Putamen (tissue), 1 donor: ENCODE results near the gene TINAG.

Experiments
- DNase-seq: peaks from one replicate; pipeline ENCODE4 v3.0.0-alpha.2; 2016; ENCODE audit warnings: low spot score

Gene TINAG, protein sequence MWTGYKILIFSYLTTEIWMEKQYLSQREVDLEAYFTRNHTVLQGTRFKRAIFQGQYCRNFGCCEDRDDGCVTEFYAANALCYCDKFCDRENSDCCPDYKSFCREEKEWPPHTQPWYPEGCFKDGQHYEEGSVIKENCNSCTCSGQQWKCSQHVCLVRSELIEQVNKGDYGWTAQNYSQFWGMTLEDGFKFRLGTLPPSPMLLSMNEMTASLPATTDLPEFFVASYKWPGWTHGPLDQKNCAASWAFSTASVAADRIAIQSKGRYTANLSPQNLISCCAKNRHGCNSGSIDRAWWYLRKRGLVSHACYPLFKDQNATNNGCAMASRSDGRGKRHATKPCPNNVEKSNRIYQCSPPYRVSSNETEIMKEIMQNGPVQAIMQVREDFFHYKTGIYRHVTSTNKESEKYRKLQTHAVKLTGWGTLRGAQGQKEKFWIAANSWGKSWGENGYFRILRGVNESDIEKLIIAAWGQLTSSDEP

DNA sequence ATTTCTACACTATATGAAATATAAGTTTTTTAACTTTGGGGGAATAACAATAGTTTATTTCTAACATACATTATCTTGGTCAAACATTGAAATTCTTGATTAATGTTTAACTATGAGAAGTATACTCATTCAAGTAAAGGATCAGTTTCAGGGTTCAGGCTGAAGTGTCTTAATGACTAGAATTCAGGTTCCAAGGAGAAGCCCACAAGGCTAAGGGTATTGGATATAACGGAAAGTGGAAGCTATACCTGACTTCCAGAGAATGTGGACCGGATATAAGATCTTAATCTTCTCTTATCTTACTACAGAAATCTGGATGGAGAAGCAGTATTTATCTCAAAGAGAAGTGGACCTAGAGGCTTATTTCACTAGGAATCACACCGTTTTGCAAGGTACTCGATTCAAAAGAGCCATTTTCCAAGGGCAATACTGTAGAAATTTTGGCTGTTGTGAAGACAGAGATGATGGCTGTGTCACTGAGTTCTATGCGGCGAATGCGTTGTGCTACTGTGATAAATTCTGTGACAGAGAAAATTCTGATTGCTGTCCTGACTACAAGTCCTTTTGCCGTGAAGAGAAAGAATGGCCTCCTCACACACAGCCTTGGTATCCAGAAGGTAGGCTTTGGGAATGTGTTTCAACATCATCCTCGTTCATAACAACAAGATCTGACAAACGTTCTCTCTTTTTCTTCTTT lies at the start of gene TINAG:
TINAG (plus strand) TSS at position 153 of the 697 bp plus-strand sequence; CDS start at position 263, 110 bp downstream.
- no peak for DNase-seq

DNA sequence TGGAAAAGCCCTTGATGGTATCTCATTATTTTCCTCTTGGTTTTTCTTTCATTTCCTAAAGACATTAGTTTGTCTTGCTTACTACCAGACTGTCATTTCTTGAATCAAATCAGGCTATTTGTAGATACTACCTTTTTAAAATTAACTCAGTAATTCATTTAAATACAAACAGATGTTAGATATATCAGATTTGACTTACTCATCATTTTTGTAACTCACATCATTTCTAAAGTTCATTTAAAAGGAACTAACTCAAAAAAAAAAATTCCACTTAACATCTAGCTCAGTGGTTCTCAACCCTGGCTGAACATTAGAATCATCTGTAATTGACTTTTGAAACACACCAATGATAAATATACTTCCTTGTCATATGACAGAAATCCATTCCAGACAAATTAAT lies 48.2 kb upstream of the TINAG start:
- no peak for DNase-seq

DNA sequence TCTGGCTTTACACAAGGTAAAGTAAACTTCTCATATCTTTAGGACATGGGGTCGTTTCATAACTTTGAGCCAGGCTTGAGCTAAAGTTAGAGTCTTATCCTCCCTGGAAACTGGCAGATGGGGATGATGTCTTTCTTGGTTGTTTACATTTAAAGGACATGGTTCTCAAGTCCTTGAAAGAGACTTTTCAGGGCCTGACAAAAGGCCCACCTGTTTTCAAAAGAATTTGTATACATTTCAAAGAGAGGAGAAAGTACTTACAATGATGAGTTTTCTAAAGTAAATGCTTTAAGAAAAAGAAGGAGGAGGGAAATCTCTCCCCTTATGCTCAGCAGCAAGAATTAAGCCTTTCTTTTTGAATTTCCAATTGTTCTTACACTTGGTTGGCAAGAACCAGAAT lies 45.7 kb upstream of the TINAG start:
- no peak for DNase-seq

DNA sequence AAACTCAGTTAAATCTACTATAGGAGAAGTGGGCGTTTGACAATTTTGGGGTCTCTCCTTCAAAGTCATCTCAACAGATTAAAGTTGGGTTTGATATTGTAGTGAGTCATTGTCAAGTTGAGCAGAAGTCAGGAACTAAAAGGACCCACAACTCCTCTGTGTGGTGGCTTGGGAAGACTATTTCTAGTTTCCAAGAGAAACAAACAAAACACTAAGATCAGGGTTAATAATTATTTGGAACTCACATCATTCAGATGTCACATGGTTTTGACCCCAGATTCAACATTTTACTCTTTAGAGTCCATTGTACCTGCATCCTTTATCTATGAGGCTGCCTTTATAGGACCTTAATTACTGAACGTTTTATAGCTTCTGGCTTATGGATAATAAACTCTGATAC lies 45.3 kb upstream of the TINAG start:
- DNase-seq: no peak

DNA sequence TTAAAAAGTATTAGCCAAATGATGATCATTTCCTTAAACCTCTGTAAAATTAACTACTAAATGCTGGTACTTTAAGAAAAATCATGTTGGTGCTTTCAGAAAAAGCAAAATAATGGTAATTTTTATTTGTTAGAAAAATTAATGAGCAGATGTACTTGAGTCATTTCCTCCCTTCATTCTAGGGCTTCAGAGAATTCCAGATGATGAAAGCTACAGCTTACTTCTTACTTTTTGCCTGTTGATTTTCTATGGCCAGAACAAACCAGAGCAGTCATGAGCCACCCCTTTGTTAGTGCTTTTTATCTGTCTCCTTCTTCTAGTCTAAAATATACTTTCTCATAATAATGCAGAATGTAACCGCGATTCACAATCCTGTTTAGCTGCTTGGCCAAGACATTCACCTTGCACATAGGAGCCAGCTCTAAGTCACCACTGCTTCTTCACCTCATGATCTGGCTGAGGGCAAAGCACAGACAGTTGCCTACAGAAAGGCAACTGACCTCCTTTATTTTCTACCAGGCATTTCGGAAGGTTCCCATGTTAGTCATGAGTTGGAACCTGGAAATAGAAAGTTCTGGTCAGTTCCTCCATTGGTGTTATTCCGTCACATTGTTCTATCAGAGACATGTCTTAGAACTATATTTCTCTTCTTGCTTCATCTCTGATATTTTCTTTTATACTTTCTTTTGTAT lies 43.5 kb upstream of the TINAG start:
- no peak for DNase-seq

DNA sequence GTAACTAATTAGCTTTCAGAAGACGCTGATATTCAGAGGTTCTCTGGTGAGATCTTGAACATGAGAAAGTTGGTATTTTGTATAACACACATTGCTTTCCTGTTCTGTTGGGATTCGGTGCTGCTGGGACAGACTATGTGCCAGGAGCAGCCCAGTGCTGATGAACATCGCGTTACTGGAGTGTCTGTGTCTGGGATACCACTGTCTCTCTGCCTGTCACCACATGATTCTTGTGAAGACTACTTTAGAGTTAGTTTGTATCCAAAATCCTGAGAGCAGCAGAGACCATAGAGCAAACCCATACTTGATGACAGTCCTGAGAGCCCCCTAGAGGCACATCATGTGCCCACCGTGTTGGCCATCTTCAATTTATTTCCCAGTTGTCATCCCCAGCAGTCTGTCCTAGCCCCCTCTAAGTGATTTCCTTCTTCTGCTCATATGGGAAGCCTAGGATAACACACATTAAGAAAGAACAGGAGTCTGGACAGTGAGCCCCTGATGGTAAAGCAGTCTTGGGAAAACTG lies 41.8 kb upstream of the TINAG start:
- no peak for DNase-seq

DNA sequence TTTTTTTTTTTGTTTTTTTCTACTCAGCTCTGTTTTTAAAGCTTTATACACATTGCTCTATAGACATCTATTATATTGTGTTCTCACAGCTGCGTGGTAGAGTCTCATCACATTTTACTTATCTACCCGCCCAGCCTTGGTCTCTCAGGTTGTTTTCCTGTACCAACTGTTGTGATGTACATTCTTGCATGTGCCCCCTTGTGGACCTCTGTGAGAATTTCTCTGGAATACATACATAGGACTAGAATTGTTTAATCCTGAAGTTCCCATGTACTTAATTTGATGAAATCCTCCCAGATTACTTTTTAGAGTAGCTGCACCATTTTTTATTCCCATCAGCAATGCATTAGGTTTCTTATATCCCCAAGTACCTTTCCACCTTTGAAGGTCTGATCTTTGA lies 40.4 kb upstream of the TINAG start:
- no peak for DNase-seq

DNA sequence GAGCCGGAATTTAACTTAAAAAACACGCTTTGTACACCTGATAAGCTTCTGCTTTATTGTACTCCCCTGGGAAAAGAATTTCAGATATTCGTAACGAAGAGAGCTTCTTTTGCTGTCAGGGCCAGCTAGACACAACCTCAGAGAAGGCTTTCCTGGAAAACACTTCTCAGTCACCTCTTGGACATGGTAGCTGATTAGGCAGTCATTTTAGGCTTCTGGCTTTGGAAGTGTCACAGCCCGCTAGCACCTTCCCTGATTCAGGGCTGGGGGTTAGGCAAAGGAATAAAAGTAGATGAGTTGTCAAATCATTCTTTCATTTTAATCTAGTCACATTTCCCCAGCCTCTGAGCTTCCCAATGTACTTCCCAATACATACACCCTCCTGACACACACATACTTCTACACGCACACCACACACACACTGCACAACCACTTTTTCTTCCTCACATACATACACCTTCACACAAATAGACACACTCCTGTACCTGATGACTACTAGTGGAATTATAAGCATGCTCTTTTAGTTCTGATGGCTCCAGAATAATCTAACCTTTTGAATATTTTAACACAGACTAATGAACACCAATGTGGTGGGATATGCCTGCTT lies 34.9 kb upstream of the TINAG start:
- DNase-seq: no peak

DNA sequence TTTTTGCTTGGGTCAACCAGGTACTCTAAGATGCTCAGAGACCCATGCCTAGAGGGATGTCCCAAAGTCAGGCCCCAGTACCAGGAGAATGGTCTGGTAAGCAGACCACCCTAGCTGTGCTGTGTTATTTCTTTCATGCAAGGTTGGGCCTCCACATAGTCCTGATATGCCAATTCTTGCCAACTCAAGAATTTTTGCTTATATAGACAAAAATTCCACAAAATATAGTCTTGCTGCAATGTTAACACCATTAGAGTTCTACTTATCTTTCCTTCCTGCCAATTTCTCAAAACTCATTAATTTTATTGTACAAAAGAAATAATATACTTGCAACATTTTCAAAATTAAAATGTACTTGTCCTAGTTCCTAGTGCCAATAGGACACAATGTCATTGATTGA lies 33.9 kb upstream of the TINAG start:
- DNase-seq: no peak

DNA sequence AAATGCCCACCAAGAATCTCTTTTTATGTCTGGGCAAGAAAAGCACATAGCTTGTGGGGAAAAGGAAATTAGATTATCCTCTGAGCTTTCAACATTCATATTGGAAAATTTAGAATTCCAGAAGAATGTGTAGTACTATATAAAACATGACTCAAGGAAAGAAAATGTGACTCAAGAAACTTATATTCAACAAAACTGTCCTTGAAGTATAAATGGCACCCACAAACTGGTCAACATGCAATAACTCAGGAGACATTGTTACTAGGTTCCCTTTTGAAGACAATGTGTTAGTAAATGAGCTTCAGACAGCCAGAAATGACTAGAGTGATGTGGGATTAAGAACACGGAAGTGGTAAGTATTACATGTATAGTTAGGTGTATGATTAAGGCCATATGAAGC lies 26.1 kb upstream of the TINAG start:
- no peak for DNase-seq

DNA sequence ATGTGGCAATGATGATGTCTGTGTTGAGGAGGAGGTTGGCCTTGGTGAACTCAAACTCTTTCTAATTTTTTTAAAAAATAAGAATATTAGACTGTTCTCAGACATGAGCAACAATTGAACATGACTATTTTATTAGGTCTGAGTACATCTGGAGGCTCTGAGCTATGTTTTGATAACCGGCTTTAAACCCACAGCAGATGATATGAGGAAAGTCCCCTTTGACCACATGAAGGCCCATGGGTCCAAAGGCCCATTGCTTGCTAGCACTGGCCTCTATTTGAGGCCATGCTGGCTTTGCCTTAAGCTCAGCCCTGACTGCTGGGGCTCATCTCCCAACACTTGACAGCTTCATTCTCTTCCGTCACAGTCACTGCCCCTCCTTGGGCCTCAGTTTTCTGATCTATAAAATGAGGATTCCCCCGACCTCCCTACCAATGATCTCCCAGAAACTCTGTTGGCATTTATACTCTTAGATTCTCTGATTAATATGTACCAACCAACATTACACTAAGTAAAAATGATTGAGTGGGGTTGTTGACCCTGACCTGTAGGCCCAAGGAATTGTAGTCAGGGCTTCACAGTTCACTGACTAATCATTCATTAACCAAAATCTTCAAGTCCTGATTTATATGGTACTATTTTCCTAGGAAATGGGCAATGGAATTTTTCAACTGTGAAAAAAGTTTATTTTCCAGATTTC lies 23.9 kb upstream of the TINAG start:
- no peak for DNase-seq

DNA sequence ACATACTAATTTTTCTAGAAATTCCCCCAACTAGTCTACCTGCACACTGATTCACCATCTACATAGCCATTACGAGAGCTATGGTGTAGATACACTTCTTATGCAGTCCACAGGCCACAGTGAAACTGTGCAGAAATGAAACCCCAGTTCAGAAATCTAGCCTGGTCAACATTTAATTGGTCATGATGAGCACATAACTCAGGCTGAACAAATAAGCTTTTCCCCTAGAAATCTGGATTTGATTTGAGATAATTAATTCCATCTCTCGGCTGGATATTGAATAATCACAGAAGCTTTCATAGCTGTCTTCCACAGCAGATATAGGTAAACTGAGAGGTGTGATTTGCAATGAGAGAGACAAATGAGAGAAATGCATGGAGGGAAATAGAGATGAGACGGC lies 22.6 kb upstream of the TINAG start:
- no peak for DNase-seq

DNA sequence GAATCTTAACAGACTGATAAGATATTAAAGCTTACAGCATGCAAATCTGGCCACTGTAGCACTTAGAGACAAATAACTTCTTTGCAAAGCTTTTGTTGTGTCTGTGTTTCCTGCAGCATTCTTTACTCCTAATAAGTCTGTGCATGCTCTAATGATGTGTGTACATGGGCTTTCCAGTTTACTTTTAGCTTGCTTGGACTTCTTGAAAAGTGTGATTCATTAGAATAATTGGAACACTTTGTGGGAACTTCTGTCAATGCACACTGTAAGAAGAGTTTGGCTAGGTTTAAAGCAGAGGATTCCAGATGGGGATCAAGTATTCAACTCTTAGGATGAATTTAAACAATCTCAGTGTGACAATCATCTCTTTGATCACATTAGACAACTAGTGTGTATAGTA lies 22.1 kb upstream of the TINAG start:
- DNase-seq: no peak

DNA sequence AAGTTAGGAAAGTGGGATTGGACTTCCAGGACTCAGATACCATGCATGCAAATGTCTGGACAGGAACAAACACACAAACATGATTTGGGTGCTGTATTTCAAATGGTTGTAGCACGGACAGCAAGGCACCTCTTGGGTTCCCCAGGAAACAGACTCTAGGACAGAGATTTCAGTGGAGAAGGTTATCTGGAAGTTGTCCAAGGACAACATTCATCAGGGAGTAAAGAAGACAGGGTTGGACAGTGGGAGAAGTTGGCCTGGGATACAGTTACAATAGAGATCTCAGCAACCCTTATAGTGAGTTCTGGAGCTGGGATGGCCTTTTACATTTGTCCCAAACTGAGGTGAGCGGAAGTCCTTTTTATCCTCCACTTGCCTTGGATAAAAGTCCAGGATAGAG lies 19.8 kb upstream of the TINAG start:
- no peak for DNase-seq

DNA sequence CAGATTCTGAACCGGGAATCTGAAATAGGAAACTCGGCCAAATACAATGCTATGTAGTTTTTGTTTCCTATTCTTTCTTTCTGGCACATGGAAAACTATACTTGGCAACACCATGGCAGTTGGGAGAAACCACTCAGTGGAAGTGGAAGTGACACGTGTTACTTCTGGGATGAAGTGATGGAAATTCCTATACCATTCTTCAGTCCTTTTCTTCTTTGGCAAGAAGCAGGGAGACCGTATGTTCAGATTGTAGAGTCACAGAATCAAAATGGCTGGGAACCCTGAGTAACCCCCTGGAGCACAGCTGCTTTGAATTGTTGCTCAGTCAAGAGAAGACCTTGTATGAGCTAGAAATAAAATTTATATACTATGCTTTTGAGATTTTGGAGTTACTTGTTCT lies 18.8 kb upstream of the TINAG start:
- no peak for DNase-seq

DNA sequence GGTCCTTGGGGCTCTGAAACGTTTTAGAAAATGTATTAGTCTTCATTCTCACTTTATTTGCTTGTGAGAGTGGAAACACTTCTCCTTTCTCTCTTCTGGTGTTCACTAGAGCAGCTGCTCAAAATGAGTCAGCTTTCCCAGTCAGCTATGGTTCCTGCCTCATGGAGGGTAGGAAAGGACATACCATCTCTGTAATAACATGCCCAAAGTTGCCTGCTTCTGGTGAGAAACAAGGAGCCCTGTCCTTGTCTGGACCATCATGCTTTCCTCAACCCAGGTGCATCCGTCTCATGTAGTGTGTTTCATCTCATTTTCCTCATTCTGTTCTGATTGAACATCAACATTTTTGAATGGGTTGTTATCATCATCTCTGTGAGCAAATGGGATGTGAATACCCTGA lies 17.1 kb upstream of the TINAG start:
- DNase-seq: no peak

DNA sequence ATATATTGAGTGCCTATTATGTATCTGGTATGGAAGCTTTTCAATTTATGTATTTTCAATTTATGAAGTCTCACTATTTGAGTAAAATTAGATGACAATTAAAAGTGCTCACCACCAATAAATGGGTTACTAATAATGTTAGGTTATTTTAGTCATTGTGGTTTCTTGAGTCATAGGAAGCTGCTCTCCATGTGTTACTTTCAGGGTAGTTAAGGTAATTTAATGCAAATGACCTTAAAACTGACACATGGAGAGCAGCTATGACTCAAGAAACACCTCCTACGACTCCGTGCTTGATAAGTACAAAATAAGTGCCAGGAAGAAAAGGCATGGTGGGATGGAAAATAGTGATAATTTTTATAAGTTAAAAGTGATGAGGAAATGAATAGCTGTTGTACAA lies 16.5 kb upstream of the TINAG start:
- peak; percentile 64 for DNase-seq

DNA sequence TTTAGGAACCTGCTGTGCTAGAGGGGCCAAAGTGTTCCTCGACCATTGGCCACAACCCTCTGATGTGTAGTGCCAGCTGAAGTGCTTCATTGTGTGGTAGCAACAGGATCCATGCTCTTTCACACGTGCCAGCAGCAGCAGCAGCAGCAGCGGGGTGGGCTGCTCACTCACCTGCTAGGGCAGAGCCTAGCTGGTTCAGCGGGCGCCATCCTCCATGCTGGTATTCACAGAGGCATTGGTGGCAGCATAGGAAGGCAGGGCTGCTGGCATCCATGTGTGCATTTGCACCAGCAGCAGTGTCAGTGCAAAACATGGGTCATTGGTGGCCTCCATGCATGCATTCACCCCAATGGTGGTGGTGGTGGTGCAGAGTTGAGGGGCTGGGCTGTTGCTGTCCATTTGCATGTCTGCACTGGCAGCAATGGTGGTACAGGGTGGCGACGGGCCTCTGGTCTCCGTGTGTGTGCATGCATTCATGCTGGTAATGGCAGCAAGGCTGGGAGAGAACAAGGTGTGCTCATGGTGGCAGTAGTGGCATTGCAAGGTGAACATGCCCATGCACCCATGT lies 13.2 kb upstream of the TINAG start:
- no peak for DNase-seq

DNA sequence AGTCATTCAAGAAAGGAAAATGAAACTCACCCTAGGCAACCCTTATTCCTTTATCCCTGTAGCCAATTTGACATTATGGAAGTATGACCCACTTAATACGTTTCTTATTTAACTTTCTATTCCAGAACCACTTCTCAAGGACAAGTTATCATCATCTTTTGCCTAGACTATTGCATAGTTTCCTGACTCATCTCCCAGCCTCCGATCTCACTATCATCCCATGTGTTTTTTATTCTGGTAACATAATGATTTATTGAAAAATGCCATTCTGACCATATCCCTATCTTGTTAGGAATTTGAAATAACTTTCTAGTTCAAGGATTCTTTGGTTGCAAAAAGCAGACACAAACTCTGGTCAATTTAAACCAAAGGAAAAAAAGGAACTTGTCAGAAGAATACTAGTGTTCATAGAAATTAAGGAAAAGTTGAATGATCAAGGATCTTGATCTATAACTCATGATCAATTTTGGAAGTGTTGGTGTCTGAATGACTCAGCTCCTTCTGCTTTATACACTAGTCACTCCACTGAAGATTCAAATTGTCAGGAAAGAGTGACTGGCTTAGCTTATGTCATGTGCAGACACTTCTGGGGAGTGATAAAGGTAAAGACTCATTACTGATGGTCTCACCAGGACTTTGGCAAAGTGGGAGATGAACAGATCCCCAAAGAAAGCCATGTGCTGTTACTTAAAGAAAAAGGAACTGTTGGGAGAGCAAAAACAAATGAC lies 8.5 kb upstream of the TINAG start:
- no peak for DNase-seq

DNA sequence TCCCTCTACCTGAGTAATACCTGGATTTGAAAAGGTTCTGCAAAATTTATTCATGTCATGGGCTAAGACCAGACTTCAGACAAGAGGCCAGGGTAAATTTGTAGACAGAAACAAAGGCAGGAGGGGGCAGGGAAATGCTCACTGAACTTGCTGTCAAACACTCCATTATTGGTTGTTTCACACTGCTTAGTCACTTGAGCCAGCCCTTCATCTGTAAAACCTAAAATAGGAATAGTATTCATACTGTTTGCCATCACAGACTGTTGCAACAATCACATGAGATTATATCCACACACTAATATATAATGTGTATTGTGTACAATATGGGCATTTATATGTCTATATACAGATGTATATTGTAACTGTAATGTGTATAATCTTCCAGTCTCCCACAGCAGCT lies 6.5 kb upstream of the TINAG start:
- no peak for DNase-seq
